Fibroblast of pulmonary artery (primary cell): Measurements from ENCODE around the gene DST.

Experiments
- DNase-seq: peaks from one replicate; pipeline ENCODE4 v3.0.0-alpha.2; 2010; ENCODE audit warnings: low read depth
- H3K4me3 ChIP-seq: replicated peaks from 2 replicates; pipeline ENCODE4 v1.5.1; 2011; ENCODE audit warnings: low read depth, mild to moderate bottlenecking, control low read depth, low read length, moderate library complexity
- TF ChIP-seq, protein P1 (sequence below): IDR thresholded peaks from 2 replicates; pipeline ENCODE4 v1.5.1; 2011; ENCODE audit warnings: mild to moderate bottlenecking, control low read depth, low read length, inconsistent platforms; ENCODE audit errors: missing control alignments

The DST gene

DNA sequence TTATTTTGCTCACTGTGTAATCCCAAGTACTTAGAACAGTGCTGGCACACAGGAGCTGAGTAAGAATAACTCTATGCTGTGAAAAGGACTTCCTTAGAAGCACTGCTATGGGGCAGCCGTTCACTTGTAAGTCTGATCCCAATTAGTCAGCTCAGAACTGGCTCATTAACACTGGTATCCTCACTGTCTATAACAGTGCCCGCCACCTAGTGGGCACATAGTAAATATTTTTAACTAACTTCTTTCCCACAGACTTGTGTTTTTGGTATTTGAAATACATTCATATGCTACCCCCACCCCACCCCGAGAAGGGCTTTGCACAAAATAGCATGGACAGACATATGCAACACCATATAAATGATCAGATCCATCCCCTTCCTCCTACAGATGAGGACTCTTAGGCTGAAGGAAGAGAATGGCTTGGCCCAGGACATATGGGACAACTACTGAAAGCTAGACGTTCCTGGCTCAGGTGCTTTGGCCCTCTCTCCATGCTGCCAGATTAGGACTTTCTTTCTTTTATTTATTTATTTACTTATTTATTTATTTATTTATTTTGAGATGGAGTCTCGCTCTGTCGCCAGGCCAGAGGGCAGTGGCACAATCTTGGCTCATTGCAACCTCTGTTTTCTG is 47.1 kb downstream of the DST start:
- DNase-seq = peak; percentile 46
- H3K4me3 ChIP-seq = no peak overlapping the region
- TF ChIP-seq, protein P1, sequence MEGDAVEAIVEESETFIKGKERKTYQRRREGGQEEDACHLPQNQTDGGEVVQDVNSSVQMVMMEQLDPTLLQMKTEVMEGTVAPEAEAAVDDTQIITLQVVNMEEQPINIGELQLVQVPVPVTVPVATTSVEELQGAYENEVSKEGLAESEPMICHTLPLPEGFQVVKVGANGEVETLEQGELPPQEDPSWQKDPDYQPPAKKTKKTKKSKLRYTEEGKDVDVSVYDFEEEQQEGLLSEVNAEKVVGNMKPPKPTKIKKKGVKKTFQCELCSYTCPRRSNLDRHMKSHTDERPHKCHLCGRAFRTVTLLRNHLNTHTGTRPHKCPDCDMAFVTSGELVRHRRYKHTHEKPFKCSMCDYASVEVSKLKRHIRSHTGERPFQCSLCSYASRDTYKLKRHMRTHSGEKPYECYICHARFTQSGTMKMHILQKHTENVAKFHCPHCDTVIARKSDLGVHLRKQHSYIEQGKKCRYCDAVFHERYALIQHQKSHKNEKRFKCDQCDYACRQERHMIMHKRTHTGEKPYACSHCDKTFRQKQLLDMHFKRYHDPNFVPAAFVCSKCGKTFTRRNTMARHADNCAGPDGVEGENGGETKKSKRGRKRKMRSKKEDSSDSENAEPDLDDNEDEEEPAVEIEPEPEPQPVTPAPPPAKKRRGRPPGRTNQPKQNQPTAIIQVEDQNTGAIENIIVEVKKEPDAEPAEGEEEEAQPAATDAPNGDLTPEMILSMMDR = peak; percentile 57

- TF ChIP-seq, protein P1 = no peak
- no peak for DNase-seq
- H3K4me3 ChIP-seq = no peak overlapping the region
These were observed 48.0 kb downstream of the DST start for GRCh38 chr6:56594699-56595098.

DNA sequence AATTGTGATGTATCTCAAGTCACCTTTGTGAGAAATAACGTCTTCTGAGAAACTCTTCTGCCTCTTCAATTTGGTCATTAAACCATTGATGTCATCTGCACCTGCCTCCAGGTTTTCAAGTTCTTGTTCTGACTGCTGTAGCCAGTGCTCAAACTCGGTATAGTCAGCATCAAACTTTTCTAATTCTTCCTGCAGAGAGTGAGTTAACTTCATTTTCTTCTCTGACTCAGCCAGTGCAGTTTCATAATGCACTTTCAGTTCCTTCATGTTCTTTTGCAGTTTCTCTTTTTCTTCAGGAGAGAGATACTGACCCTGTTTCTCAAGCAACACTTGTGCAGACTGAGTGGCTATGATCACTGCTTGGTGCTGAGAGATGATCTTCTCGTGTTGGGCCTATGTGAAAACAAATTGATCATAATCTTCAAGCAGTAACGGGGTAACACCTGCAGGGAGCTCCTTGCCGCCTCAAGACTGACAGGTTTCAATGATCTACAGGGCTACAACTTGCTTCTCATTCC is 48.8 kb downstream of the DST start:
- TF ChIP-seq, protein P1 = no peak
- peak; percentile 22 for DNase-seq
- H3K4me3 ChIP-seq = no peak overlapping the region

DNA sequence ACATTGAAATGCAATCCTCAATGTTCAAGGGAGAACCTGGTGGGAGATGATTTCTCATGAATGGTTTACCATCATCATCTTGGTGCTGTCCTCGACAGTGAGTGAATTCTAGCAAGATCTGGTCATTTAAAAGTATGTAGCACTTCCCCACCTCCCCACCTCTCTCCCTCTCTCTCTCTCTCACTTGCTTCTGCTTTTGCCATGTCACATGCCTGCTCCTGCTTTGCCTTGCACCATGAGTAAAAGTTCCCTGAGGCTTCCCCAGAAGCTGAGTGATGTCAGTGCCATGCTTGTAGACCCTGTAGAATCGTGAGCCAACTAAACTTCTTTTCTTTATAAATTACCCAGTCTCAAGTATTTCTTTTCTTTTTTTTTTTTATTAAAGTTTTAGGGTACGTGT is 60.5 kb downstream of the DST start:
- no peak for DNase-seq
- H3K4me3 ChIP-seq = no peak overlapping the region
- TF ChIP-seq, protein P1 = no peak

- TF ChIP-seq, protein P1 = no peak
- peak; percentile 23 for DNase-seq
- no peak overlapping the region for H3K4me3 ChIP-seq
These were observed 61.3 kb downstream of the DST start for GRCh38 chr6:56581296-56581925.

DNA sequence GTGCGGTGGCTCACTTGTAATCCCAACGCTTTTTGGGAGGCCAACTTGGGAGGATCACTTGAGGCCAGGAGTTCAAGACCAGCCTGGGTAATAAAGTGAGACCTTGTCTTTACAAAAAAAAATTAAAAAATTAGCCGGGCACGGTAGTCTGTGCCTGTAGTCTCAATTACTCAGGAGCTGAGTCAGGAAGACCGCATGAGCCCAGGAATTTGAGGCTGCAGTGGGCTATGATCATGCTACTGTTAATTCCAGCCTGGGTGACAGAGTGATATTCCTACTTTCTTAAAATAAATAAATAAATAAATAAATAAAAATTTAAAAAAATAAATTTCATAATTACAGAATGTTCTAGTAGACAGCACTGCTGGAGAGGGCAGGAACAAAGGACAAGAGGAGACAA is 62.4 kb downstream of the DST start:
- H3K4me3 ChIP-seq = no peak overlapping the region
- TF ChIP-seq, protein P1 = no peak
- no peak for DNase-seq
